GM23248 (cell line): ENCODE data around the gene TASOR2.

Experiments used
- EZH2 ChIP-seq: fragments of 200-600 bp; sonication (generic); IDR thresholded peaks from 2 replicates; pipeline ENCODE4 v1.6.1; 2018; ENCODE audit warnings: antibody characterized with exemption, mild to moderate bottlenecking; ENCODE audit not compliant: insufficient read depth, poor library complexity, severe bottlenecking
- EZH2phosphoT487 ChIP-seq: fragments of 200-600 bp; sonication (generic); IDR thresholded peaks from 2 replicates; pipeline ENCODE4 v1.6.1; 2018; ENCODE audit warnings: antibody characterized with exemption, moderate library complexity, mild to moderate bottlenecking, low read depth; ENCODE audit not compliant: insufficient read depth

- TF ChIP-seq EZH2 (no peak), EZH2phosphoT487 (no peak)
Measured at GRCh38 chr10:5732141-5732540, 47.5 kb downstream of the TASOR2 start.
